ENCODE measurements around the gene CDIP1.
A peak's percentile ranks its signal among the peaks of the same experiment; 100 is the strongest.

The CDIP1 gene

DNA sequence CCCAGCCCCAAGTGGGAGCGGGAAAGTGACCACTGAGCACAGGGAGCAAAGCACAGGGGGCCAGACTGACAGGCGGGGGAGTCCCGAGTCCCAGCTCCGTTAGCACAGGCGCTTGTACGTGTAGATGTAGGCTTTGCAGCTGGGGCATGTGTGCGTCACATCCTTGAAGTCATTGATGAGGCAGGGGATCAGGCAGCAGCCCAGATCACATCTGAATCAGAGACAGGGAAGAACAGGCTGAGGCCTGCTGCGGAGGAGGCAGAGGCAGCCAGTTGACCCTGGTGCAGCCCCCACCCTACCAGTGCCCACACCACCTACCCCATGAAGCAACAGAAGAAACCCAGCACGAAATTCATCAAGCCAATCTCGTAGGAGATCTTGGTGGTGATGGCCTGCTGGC lies 26.1 kb downstream of the CDIP1 start:
- Histone ChIP-seq H3K4me1 (ENCODE audit: insufficient read depth, low read length) (no peaks in the 10 kb centered on the region), H3K27me3 (ENCODE audit: insufficient read depth, low read length) (no peaks in the 10 kb centered on the region), H3K36me3 (ENCODE audit: insufficient read depth, low read depth, low read length) (peaks cover 59% of the 10 kb centered on the region), H3K4me3 (ENCODE audit: low read length) (no peak overlapping the region), H3K9ac (ENCODE audit: low read depth, low read length) (no peak overlapping the region), H3K9me3 (ENCODE audit: insufficient read depth, low read depth, low read length) (no peaks in the 10 kb centered on the region), H3K27ac (ENCODE audit: low read length) (no peak overlapping the region)

DNA sequence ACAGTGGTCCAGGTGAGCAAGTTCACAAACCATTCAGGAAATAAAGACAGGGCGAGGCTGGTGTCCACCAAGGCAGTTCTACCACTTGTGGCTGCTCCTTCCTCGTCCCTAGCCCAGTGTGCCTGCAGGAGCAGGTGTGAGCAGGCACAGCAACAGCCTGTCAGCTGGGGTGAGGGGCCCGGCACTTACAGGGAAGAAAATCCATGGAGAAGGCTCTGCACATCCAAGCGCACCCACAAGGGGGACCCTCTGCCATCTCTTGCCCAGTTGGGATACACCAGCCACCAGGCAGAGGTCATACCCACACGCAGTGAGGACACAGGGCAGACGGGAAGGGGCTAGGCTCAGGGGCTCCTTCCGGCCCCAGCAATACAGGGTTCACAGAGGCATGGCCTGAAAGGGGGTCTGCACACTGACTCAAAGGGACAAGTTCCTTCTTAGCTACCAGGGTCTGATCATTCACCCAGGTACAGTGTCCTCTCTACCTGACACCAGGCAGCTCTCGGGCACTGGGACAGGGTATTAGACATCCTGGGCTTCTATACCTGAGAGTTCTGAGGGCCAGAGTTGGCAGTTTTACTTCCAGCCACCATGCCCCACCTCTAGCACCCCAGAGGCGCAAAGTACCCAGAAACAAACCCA lies 27.0 kb downstream of the CDIP1 start:
- peaks cover 67% of the 10 kb centered on the region for H3K36me3 ChIP-seq (ENCODE audit: insufficient read depth, low read depth, low read length)
- H3K9ac ChIP-seq (ENCODE audit: low read depth, low read length) = no peak overlapping the region
- no peaks in the 10 kb centered on the region for H3K4me1 ChIP-seq (ENCODE audit: insufficient read depth, low read length)
- H3K27ac ChIP-seq (ENCODE audit: low read length) = no peak overlapping the region
- H3K9me3 ChIP-seq (ENCODE audit: insufficient read depth, low read depth, low read length) = no peaks in the 10 kb centered on the region
- H3K4me3 ChIP-seq (ENCODE audit: low read length) = no peak overlapping the region
- H3K27me3 ChIP-seq (ENCODE audit: insufficient read depth, low read length) = no peaks in the 10 kb centered on the region

DNA sequence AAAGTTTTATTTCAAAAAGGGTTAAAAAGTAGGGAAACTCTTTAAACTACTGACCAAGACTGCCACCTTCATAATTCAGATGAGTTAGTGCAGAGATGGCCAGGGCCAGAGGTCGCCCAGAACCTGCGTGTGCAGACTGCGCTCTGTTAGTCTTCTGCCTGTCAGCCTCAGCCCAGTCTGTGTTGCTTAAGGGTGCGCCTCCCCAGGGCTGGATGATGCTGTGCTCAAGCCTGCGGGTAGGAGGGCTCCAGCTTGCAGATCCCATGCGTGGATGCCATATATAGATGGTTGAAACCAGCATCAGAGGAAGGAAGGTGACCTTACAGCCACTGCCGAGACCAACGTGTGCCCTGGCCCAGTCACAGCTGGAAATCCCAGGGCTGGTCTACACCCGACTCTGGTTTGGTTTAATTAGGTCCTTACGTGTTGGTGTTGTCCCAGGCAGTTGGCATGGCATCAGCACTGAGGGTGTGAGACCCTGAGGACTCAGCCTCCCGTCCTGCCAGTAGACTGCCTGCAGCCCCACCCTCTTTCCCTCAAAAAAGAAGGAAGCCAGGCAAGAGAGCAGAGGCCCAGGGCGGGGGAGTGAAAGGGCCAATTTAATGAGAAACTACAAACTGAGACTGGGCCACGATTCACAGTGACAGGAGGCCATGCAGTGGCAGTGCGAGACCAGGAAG lies 27.7 kb downstream of the CDIP1 start:
- no peaks in the 10 kb centered on the region for H3K4me1 ChIP-seq (ENCODE audit: insufficient read depth, low read length)
- H3K36me3 ChIP-seq (ENCODE audit: insufficient read depth, low read depth, low read length) = peaks cover 68% of the 10 kb centered on the region
- no peak overlapping the region for H3K27ac ChIP-seq (ENCODE audit: low read length)
- no peaks in the 10 kb centered on the region for H3K27me3 ChIP-seq (ENCODE audit: insufficient read depth, low read length)
- H3K9me3 ChIP-seq (ENCODE audit: insufficient read depth, low read depth, low read length) = no peaks in the 10 kb centered on the region
- no peak overlapping the region for H3K9ac ChIP-seq (ENCODE audit: low read depth, low read length)
- H3K4me3 ChIP-seq (ENCODE audit: low read length) = no peak overlapping the region

DNA sequence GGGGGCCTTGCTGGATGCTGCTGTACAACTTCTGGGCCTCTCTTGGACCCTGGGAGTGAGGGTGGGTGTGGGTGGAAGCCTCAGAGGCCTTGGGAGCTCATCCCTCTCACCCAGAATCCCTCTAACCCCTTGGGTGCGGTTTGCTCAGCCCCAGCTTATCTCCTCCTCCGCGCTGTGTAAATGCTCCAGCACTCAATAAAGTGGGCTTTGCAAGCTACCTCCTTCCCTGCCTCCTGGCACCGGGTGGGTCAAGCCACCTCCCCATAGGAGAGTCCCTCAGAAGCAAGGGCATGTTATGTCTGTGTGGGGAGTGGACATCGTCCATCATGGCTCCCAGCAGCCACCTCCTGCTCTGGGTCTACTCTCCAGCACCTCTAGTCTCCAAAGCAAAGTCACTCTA lies 28.4 kb downstream of the CDIP1 start:
- H3K36me3 ChIP-seq (ENCODE audit: insufficient read depth, low read depth, low read length) = peaks cover 68% of the 10 kb centered on the region
- no peak overlapping the region for H3K4me3 ChIP-seq (ENCODE audit: low read length)
- no peaks in the 10 kb centered on the region for H3K9me3 ChIP-seq (ENCODE audit: insufficient read depth, low read depth, low read length)
- H3K27ac ChIP-seq (ENCODE audit: low read length) = no peak overlapping the region
- no peak overlapping the region for H3K9ac ChIP-seq (ENCODE audit: low read depth, low read length)
- no peaks in the 10 kb centered on the region for H3K27me3 ChIP-seq (ENCODE audit: insufficient read depth, low read length)
- H3K4me1 ChIP-seq (ENCODE audit: insufficient read depth, low read length) = no peaks in the 10 kb centered on the region

DNA sequence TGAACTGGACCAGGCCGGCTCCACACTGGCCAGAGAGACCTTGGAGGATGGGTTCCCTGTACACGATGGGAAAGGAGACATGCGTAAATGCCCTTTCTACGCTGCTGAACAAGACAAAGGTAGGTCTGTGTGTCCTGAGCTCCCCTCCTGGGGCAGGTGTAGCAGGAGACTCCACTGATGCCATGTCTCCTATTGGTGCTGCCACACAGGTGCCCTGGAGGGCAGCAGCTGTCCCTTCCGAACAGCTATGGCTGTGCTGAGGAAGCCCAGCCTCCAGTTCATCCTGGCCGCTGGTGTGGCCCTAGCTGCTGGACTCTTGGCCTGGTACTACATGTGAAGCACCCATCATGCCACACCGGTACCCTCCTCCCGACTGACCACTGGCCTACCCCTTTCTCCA lies 29.2 kb downstream of the CDIP1 start:
- Histone ChIP-seq H3K27ac (ENCODE audit: low read length) (no peak overlapping the region), H3K9ac (ENCODE audit: low read depth, low read length) (no peak overlapping the region), H3K9me3 (ENCODE audit: insufficient read depth, low read depth, low read length) (no peaks in the 10 kb centered on the region), H3K27me3 (ENCODE audit: insufficient read depth, low read length) (no peaks in the 10 kb centered on the region), H3K4me3 (ENCODE audit: low read length) (no peak overlapping the region), H3K4me1 (ENCODE audit: insufficient read depth, low read length) (no peaks in the 10 kb centered on the region), H3K36me3 (ENCODE audit: insufficient read depth, low read depth, low read length) (peaks cover 68% of the 10 kb centered on the region)

DNA sequence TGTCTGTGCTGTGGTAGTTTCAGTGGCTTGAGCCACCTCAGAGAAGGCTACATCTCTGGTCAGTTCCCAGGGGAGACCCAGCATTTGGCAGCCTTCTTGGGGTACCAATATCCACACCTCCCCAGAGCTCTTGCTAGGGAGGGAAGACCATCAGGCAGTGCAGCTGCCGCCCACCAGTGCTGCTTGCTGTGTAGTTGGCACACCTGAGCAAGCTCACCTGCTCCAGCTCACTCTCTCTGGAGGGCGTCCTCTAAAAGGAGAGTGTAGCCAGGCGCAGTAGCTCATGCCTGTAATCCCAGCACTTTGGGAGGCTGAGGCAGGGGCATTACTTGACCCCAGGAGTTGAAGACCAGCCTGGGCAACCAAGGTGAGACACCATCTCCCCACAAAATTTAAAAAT lies 29.8 kb downstream of the CDIP1 start:
- no peak overlapping the region for H3K27ac ChIP-seq (ENCODE audit: low read length)
- H3K9ac ChIP-seq (ENCODE audit: low read depth, low read length) = no peak overlapping the region
- H3K4me1 ChIP-seq (ENCODE audit: insufficient read depth, low read length) = no peaks in the 10 kb centered on the region; the same call in 1 of the 2 replicates
- H3K4me3 ChIP-seq (ENCODE audit: low read length) = no peak overlapping the region
- H3K36me3 ChIP-seq (ENCODE audit: insufficient read depth, low read depth, low read length) = peaks cover 62% of the 10 kb centered on the region
- no peaks in the 10 kb centered on the region for H3K9me3 ChIP-seq (ENCODE audit: insufficient read depth, low read depth, low read length)
- H3K27me3 ChIP-seq (ENCODE audit: insufficient read depth, low read length) = no peaks in the 10 kb centered on the region

DNA sequence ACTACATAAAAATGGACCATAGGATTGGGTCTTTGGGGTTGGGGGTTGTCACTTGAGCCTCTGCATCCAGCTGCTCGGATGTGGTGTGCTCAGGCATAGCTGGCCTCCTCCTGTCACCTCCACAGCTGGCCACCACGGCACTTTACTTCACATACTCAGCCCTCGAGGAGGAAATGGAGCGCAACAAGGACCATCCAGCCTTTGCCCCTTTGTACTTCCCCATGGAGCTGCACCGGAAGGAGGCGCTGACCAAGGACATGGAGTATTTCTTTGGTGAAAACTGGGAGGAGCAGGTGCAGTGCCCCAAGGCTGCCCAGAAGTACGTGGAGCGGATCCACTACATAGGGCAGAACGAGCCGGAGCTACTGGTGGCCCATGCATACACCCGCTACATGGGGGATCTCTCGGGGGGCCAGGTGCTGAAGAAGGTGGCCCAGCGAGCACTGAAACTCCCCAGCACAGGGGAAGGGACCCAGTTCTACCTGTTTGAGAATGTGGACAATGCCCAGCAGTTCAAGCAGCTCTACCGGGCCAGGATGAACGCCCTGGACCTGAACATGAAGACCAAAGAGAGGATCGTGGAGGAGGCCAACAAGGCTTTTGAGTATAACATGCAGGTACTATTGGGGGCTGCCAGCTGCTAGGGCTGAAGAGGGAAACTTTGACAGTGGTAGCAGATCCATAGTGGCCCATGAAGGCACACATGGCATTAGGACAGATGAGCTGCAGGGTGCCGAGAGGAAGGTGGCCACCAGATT lies 30.8 kb downstream of the CDIP1 start:
- H3K4me3 ChIP-seq (ENCODE audit: low read length) = no peak overlapping the region
- peaks cover 57% of the 10 kb centered on the region for H3K36me3 ChIP-seq (ENCODE audit: insufficient read depth, low read depth, low read length)
- H3K9me3 ChIP-seq (ENCODE audit: insufficient read depth, low read depth, low read length) = no peaks in the 10 kb centered on the region
- H3K9ac ChIP-seq (ENCODE audit: low read depth, low read length) = no peak overlapping the region
- H3K4me1 ChIP-seq (ENCODE audit: insufficient read depth, low read length) = no peaks in the 10 kb centered on the region; the same call in 1 of the 2 replicates
- H3K27ac ChIP-seq (ENCODE audit: low read length) = no peak overlapping the region
- no peaks in the 10 kb centered on the region for H3K27me3 ChIP-seq (ENCODE audit: insufficient read depth, low read length)

DNA sequence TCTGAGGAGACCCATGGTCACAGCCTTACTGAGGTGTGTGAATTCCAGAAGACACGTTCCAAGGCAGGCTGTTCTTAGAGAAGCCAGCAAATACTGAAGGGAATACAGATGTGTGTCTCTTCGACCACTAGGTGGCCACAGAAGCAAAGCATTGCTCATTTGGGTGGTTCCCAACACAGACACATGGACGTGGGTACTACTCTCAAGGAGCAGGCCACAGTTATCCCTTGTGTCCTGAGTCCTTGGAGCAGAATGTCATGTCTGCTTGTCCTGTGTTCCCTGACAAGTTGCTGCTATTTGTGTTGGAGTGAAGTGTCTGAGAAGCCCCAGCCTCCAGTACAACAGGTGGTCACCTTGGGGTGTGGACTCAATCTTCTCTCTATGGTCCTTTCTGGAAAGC lies 32.1 kb downstream of the CDIP1 start:
- Histone ChIP-seq H3K9ac (ENCODE audit: low read depth, low read length) (no peak overlapping the region), H3K4me3 (ENCODE audit: low read length) (no peak overlapping the region), H3K4me1 (ENCODE audit: insufficient read depth, low read length) (no peaks in the 10 kb centered on the region; the same call in 1 of the 2 replicates), H3K9me3 (ENCODE audit: insufficient read depth, low read depth, low read length) (no peaks in the 10 kb centered on the region), H3K36me3 (ENCODE audit: insufficient read depth, low read depth, low read length) (peaks cover 46% of the 10 kb centered on the region), H3K27ac (ENCODE audit: low read length) (no peak overlapping the region), H3K27me3 (ENCODE audit: insufficient read depth, low read length) (no peaks in the 10 kb centered on the region)

DNA sequence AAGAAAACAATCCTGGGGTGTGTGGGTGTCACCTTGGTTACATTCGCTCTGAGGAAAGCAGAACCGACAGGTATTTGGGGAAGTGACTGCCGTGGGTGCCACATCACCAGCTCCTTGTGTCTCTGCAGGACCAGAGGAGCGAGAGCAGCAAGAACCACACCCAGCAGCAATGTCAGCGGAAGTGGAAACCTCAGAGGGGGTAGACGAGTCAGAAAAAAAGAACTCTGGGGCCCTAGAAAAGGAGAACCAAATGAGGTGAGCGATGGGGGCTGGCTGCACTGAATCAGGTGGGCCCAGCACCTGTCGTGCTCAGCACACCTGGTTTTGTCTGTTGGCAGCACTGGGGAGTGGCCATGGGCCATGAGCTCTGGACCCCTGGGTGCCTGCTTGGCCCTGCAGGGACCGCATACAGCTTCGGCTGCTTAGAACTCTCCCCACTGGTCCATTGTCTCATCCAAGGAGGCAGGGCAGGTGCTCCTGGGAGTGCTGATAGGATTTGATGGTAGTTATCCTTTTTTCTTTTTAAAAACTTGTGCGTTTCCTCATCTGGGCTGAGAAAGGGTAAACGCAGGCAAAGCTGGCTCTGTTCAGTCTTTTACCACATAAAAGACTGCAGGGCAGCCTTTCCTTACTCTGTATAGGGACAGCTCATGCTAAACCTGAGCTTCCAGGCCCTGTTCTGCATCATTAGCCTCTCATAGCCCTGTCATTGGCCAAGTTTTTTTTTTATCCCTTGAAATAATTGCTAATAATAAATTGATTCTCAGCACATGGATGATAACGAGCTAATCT lies 33.0 kb downstream of the CDIP1 start:
- H3K36me3 ChIP-seq (ENCODE audit: insufficient read depth, low read depth, low read length) = peaks cover 38% of the 10 kb centered on the region
- no peak overlapping the region for H3K4me3 ChIP-seq (ENCODE audit: low read length)
- no peak overlapping the region for H3K27ac ChIP-seq (ENCODE audit: low read length)
- H3K4me1 ChIP-seq (ENCODE audit: insufficient read depth, low read length) = peaks cover 5% of the 10 kb centered on the region; the same call in 1 of the 2 replicates
- H3K9ac ChIP-seq (ENCODE audit: low read depth, low read length) = no peak overlapping the region
- H3K27me3 ChIP-seq (ENCODE audit: insufficient read depth, low read length) = no peaks in the 10 kb centered on the region
- no peaks in the 10 kb centered on the region for H3K9me3 ChIP-seq (ENCODE audit: insufficient read depth, low read depth, low read length)

DNA sequence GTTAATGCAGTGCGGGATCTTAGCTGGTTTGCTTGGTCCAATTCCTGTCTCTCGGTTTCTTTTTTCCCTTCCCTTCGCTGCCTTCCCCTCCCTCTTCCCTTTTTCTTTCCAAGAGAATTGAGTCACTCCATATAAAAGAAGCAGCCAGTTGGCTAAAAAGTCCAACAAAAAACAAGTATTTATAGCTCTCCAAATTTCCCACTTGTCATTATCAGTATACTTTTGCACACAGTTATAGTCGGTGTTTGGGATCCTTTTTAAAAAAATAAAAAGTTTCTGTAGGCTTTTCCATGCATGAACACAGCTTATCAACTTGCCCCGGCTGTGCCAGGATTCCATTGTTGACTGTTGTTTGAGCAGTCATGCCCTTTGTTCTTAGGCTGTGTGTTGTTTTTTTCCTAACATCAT lies 37.5 kb downstream of the CDIP1 start:
- Histone ChIP-seq H3K36me3 (ENCODE audit: insufficient read depth, low read depth, low read length) (peaks cover 3% of the 10 kb centered on the region; the same call in 1 of the 2 replicates), H3K27me3 (ENCODE audit: insufficient read depth, low read length) (no peaks in the 10 kb centered on the region), H3K4me3 (ENCODE audit: low read length) (no peak overlapping the region), H3K9ac (ENCODE audit: low read depth, low read length) (no peak overlapping the region), H3K27ac (ENCODE audit: low read length) (no peak overlapping the region), H3K4me1 (ENCODE audit: insufficient read depth, low read length) (peaks cover 15% of the 10 kb centered on the region; the same call in 1 of the 2 replicates), H3K9me3 (ENCODE audit: insufficient read depth, low read depth, low read length) (no peaks in the 10 kb centered on the region)

DNA sequence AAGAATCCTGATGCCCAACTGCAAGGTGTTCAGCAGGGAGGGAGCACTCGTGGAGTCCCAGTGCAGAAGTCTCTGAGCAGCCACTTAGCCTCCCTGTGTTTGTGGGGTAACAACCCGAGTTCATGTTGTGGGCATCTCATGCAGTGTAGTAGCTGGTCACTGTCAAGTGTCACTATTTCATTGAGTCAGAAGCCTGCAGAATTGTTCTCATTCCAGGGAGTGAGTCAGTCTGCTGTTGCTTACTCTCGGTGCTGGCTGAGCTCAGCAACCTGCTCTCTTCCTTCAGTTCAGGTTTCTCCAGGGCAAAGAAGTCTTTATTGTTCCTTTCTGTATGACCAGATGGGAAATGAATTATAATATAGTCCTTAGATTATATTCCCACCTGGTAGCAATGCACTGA lies 38.3 kb downstream of the CDIP1 start:
- Histone ChIP-seq H3K27me3 (ENCODE audit: insufficient read depth, low read length) (no peaks in the 10 kb centered on the region), H3K4me1 (ENCODE audit: insufficient read depth, low read length) (peaks cover 21% of the 10 kb centered on the region), H3K27ac (ENCODE audit: low read length) (no peak overlapping the region), H3K36me3 (ENCODE audit: insufficient read depth, low read depth, low read length) (peaks cover 3% of the 10 kb centered on the region; the same call in 1 of the 2 replicates), H3K9ac (ENCODE audit: low read depth, low read length) (peak overlapping the region; percentile 33; the same call in 1 of the 2 replicates), H3K4me3 (ENCODE audit: low read length) (no peak overlapping the region), H3K9me3 (ENCODE audit: insufficient read depth, low read depth, low read length) (no peaks in the 10 kb centered on the region)

All from iPS-20b (cell line).